K562 (cell line): Measurements from ENCODE around the gene LEO1.

Source experiments
- BDP1 ChIP-seq: IDR thresholded peaks from 3 replicates; pipeline ENCODE4 v1.6.1; 2011; ENCODE audit not compliant: insufficient read length, insufficient read depth
- CTCF ChIP-seq, 3 experiments: IDR thresholded peaks in 2 of 3; conservative IDR thresholded peaks in 1 of 3; 2 replicates each; pipeline ENCODE4 v1.5.1; 2011 to 2012; ENCODE audit warnings: low read length in 3 of 3, mild to moderate bottlenecking in 3 of 3, control low read depth in 2 of 3, improper control_type of control experiment in 1 of 3, inconsistent platforms in 1 of 3, low read depth in 1 of 3, mixed read lengths in 1 of 3, moderate library complexity in 1 of 3; ENCODE audit not compliant: insufficient read depth in 2 of 3
- EZH2 ChIP-seq: IDR thresholded peaks from 2 replicates; pipeline ENCODE4 v1.6.1; 2012; ENCODE audit warnings: low read depth, mild to moderate bottlenecking, inconsistent platforms, low read length, borderline replicate concordance
- FOXK1 ChIP-seq: sonication (generic); formaldehyde crosslinking; IDR thresholded peaks from 2 replicates; pipeline ENCODE4 v1.8.0; 2022; ENCODE audit warnings: missing genetic modification reagents, mild to moderate bottlenecking, borderline replicate concordance
- HINFP ChIP-seq: fragments of 450-650 bp; conservative IDR thresholded peaks from 2 replicates; pipeline ENCODE4 v1.6.1; 2016; ENCODE audit warnings: missing genetic modification characterization, low read depth, mild to moderate bottlenecking, control low read depth, missing compliant biosample characterization
- HSF4 ChIP-seq: fragments of 250-450 bp; sonication (Bioruptor Pico); IDR thresholded peaks from 2 replicates; pipeline ENCODE4 v2.1.2; 2022; ENCODE audit warnings: mild to moderate bottlenecking, moderate library complexity, borderline replicate concordance
- MLX ChIP-seq, 2 experiments: fragments of 450-650 bp in 1 of 2; sonication (generic) in 1 of 2; formaldehyde crosslinking; conservative IDR thresholded peaks; 2 replicates each; pipeline versions ENCODE4 v1.4.0 to v1.8.1; 2020 to 2022; ENCODE audit warnings: mild to moderate bottlenecking in 1 of 2, missing genetic modification reagents in 1 of 2
- NFATC3 ChIP-seq: fragments of 450-650 bp; IDR thresholded peaks from 2 replicates; pipeline ENCODE4 v1.6.1; 2017; ENCODE audit warnings: mild to moderate bottlenecking
- POLR2G ChIP-seq: fragments of 200-400 bp; formaldehyde crosslinking; IDR thresholded peaks from 2 replicates; pipeline ENCODE4 v1.6.1; 2017; ENCODE audit warnings: low read depth, mild to moderate bottlenecking, antibody characterized with exemption, low read length, moderate library complexity
- ZBTB8A ChIP-seq: fragments of 450-650 bp; IDR thresholded peaks from 2 replicates; pipeline ENCODE4 v1.6.1; 2018; ENCODE audit warnings: mild to moderate bottlenecking, moderate library complexity; ENCODE audit not compliant: partially characterized antibody
- ZNF263 ChIP-seq: sonication (generic); formaldehyde crosslinking; IDR thresholded peaks from 2 replicates; pipeline ENCODE4 v1.8.0; 2022; ENCODE audit warnings: mild to moderate bottlenecking, missing genetic modification reagents, borderline replicate concordance
- ZNF324 ChIP-seq: fragments of 250-450 bp; sonication (Bioruptor Pico); IDR thresholded peaks from 2 replicates; pipeline ENCODE4 v1.4.0; 2020; ENCODE audit warnings: mild to moderate bottlenecking

- TF ChIP-seq MLX (CRISPR knock-in tag; conservative IDR thresholded peaks at IDR 0.05), result no peak
- no peak for TF ChIP-seq NFATC3
- TF ChIP-seq ZBTB8A, result no peak
- no peak for TF ChIP-seq BDP1
- no peak for TF ChIP-seq ZNF263 (CRISPR knock-in tag)
- no peak for TF ChIP-seq POLR2G
- TF ChIP-seq HINFP (tag), result no peak
- no peak for TF ChIP-seq EZH2
- no peak for TF ChIP-seq HSF4 (CRISPR knock-in tag)
- TF ChIP-seq FOXK1 (CRISPR knock-in tag), result no peak
- TF ChIP-seq CTCF (IDR thresholded peaks at IDR 0.05 in 2 of 3, conservative IDR thresholded peaks at IDR 0.05 in 1 of 3; ENCODE audit: insufficient read depth in 2 of 3, low read depth in 1 of 3, low read length in 3 of 3), result no peak
- no peak for TF ChIP-seq ZNF324 (CRISPR knock-in tag)
These were observed 18.8 kb downstream of the LEO1 start for GRCh38 chr15:51952805-51953204.
